A204.1 (cell line): Measurements from ENCODE around the gene VSIG8.

Experiments
- FAIRE-seq: peaks from 2 replicates; lab custom pipeline; 2012; peaks lifted over from hg19 to GRCh38; lab: Jason Lieb, UNC

Gene VSIG8

DNA sequence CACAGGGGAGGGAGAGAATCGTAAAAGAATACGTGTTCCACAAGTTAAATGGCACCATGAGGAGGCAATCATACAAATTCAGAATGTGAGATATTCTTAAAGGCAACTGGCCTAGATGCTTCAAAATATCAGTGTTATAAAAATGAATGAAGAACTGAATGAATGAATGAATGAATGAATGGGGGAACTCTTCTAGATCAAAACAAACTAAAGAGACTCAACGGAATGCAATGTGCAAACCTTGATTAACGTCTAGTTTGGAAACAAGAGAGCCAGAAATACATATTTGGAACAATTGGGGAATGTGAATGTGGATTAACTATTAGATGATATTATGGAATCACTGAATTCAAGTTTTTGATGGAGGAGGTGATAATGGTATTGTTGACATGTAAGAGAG, 20.7 kb upstream of the VSIG8 start:
- no peak for FAIRE-seq

DNA sequence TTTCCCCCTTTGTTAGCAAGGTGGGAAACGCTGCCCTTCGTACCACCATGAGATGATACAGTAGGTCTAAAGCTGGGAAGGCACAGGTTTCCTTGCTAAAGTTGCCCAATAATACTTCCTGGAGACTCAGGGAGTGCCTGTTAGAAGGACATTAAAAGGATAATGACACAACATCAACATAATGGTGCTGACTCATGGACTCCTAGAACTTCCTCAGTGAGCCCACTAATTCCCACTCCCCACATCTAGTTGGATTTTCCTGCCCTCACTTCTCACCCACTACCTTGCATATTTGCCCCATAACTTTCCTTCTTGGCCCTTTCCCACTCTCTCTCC, 20.0 kb upstream of the VSIG8 start:
- FAIRE-seq, result no peak

DNA sequence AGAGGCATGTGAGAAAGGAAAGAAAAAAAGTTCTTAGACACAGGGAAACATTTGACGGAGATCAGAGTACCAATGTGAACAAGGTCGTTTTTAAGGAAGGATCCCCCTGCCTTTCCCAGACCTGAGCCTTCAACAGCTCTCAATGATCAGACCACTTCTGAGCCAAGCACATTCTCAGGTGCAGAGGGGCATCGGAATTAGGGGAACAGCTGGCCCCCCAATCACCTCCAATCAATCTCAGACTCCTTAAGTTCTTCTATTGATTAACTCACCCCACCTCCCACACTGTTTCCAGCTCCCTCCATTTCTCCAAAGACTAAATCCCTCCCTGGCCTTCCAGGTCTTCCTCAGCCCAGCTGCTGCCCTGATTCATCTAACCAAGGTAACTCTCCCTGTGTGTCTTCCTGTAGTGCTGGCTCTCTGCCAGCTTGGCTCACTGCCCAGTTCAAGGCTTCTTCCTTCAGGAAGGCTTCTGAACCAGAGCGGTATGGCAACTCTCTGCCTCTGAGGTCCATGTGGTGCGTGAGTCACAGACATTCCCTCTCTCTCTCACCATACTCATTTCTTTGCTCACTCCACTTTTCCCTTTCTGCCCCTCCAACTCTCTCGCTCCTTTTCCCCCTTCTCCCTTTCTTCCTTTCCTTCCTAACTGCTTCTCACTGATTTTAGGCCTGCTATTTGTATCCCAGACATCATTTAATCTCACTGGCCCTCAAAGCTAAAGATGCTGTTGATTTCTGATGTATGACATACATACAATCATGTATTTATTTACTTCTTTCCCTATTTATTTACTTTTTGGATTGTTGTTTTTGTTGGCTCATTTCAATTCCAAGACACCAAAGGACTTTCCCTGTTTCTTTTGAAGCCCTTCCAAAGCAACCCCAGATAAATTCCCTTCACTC, 19.4 kb upstream of the VSIG8 start:
- FAIRE-seq, result no peak

DNA sequence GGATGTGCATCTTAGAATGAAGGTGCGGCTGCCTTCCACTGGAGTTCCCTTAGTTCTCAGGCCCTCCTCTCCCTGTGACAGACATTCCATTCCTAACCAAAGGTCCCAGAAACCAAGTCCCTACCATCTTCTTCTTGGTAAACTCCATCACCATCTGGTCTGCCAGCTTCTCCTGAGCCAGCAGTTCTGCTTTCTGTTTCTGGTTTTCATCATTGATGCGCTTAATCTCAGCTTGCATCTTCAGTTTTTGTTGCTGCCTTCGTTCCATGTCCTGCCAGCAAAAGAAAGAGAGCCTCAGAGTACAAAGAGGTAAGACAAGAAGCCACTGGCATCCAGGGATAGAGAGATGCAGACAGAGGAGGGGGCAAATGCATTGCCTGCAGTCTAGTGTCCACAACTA, 18.0 kb upstream of the VSIG8 start:
- no peak for FAIRE-seq

DNA sequence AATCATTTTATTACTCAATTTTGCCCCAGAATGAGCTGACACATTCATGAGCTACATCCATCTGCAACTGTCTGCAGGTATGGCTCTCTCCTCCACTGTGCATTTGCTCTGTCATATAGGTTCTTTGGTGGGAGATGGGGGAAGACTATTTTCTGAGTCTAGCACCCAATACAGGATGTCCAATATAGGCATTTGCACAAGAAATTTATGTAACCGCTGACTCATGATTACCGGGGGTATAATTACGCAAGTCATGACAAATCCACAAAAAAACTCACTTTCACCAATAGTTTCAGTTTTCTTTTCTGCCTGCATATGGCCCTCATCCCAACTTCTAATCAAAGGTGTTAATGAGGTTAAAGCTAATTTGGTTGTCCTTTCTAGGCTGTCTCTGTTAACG, 17.5 kb upstream of the VSIG8 start:
- FAIRE-seq, result no peak

DNA sequence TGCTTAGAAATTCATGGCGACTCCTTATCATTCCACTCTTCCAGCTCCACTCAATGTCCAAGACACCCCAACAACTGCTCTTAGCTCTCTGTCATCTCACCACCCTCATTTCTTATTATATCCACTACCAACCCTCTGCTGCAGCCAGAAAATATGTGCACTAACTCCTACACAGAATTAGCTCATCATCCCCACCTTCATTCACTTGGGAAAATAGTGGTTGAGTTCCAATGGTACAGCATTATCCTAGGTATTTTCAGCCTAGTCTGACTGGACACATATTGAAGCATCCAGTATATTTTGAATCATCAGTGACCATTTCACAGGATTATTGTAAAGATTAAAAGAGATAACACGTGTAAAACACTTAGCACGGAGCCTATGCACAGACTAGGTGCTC, 16.7 kb upstream of the VSIG8 start:
- FAIRE-seq, result no peak

DNA sequence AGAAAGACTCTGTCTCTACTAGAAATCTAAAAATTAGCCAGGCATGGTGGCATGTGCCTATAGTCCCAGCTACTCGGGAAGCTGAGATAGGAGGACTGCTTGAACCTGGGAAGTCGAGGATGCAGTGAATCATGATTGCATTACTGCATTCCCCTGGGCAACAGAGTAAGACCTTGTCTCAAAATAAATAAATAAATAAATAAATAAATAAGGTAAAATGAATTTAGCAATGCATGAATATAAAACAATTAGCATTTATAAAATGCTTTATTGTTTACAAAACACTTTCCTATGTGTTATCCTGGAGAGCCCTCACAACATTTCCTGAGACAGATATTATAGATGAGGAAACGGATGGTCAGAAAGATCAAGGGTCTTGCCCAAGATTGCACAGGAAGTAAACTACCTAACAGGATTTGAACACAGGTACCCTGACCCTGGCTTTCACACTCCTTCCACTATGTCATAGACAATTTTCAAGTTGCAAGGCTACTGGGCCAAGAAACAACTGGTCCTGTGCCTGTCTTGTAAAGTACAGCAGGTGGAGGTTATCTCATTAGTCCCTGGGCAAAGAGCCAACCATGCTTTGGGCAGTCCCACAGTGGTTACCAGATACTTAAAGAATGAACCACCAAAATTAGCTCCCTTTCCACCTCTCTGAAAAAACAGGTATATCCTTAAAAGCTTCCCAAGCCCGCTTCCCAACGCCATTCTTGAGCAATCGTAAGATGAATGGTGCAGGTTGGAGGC, 15.4 kb upstream of the VSIG8 start:
- no peak for FAIRE-seq

DNA sequence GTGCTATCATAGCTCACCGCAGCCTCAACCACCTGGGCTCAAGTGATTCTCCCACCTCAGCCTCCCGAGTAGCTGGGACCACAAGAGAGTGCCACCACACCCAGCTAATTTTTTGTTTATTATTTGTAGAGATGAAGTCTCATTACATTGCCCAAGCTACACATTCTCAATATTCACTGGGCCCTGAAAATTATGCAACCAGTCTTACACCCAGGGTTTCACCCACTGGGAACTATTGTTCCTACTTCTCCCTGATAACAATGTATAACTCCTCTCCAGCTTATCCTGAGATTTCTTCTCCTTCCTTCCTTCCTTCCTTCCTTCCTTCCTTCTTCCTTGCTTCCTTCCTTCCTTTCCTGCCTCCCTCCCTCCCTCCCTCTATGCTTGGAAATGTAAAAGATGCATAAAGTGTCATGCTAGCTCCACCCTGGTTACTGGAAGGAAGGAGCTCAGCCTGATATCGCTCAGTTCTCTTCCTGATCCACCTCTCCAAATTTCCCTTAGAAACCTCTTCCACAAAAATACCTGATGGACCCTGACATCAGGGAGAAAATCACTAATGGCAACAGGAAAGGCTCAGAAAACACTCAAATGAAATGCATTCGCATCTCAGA, 11.2 kb upstream of the VSIG8 start:
- no peak for FAIRE-seq

DNA sequence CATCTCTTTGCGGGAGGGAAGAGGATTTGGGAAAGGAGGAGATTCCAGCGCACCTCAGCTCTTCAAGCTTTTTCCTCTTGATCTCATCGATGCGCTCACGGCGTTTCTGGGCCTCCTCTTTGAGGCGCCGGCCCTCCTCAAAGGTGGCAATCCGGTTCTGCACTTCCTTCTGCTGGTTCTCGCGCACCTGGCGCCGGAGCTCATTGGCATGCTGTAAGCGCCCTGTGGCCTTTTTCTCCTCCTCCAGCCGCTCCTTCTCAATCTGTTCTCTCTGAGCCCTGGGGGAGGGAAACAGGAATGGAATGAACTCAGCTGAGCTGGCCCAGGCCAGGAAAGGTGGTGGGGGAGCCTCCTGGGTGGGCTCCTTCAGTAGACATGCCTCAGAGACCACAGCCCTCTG, 10.4 kb upstream of the VSIG8 start:
- no peak for FAIRE-seq

DNA sequence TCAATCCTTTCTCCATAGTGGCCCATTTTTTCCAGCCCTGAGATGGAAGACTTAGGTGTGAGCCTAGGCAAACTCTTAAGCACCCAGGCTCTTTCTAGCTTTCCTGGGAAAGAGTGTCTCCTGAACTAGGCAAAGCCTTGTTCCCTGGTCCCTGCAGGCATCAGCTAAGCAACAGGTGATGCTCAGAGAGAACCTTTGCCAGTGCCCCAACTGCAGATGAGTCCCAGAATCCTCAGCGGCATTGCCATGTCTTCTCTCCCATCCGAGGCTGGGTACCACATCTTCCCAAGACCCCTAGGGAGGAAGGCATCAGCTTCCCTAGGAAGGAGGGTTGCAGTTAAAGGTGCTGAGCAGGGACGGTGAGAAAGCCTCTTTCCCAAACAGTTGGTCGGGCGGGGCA, 8.2 kb upstream of the VSIG8 start:
- no peak for FAIRE-seq

DNA sequence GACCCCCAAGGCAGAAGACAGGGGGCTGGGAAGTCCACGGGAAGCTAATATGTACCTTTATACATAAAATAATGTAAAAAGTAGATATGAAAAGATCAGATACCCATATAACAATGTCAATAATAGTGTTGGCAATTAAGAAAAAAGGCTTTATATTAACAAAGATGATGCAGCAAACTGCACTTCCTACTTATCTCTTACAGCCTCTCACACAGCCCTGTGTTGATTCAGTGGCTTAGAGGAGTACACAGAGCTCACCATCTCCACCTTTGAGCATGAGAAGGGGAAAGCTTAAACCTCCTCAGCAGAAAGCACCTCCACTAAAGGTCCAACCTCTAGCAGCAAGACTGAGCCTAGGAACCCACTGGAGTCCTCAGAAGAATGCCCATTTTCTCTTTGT, 7.2 kb upstream of the VSIG8 start:
- FAIRE-seq, result no peak

DNA sequence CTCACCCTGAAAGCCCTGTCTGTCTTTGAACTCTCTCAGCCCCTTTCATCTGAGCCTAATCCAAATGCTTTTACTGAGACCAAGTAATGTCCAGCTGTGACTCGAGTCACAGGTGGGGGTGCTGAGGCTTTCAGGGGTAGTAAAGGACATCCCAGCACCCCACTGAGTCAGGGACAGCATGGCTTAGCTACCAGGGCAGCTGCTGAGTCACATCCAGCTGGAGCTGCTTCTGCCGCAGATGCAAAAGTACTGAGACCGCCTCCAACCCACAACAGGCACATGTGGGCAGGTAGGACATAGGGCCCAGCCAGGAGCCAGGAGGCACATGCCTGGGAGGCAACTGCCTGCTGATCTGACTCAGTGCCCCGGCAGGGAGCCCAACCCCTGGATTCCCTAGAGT, 6.7 kb upstream of the VSIG8 start:
- no peak for FAIRE-seq

DNA sequence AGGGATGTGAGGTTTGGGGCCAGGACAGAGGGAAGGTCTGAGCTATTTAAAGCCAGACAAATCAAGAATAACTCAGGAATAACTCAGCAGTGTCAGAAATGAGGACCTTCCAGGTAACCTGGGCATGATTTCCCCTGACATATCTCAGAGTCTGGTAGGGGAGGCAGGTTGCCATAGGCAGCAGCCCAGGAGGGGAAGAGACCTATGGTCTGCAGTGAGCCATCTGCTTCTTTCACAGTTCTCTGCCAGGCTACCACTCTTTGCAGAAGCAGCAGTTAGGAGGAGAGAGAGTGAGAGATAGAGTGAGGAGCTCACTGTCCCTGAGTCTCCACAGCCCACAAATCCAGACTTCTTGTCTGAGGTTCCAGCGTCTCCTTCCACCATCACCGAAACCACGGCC, 6.3 kb upstream of the VSIG8 start:
- no peak for FAIRE-seq

DNA sequence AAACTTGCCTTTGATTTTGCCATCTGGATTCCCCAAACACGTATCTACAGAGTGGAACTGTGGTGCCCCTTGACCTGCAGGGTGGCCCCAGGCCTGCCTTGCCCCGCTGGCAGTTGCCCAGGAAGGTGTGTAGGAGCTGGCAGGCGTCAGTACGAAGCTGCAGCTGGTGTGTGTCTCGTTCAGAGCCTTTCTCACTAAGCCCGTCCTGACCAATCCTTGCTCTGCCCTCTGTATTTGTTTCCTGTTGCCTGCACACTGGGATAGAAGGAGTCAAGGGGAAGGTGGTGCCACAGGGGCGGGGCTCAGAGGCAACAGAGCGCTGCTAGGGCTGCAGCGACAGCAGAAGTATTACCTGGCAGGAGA, 5.2 kb upstream of the VSIG8 start:
- no peak for FAIRE-seq

DNA sequence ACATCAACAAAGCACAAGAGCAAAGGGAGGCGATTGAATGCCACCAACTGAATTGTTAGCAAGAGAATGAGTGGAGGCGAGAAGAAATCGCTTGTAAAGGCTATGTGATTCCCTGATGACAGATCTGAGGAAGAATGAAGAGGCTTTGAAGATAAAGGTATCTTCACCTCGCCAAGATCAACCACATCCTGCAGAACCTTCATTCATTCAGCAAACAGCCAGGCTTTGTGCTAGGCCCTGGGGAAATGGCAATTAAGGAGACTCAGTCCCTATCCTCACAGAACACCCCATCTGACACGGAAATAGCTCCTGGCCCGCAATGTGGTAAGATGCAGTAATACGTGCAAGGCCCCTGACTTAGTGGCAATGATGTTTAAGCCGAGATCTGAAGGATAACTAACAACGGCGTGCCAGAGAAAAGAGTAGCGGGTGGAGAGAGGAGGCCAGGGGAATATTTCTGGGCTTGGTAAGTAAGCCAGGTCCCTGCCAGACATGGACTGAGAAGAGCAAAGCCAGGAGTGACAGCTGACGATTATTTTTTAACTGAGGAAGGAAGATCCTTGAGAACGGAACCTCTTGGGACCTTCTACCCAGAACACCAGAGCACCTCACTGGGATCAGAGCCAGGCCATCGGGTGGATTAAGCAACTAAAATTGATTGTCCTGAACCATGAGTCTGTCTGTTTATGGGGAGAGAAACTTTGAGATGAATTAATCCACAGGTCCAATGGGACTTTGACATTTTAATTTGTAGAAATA, 4.6 kb upstream of the VSIG8 start:
- no peak for FAIRE-seq

DNA sequence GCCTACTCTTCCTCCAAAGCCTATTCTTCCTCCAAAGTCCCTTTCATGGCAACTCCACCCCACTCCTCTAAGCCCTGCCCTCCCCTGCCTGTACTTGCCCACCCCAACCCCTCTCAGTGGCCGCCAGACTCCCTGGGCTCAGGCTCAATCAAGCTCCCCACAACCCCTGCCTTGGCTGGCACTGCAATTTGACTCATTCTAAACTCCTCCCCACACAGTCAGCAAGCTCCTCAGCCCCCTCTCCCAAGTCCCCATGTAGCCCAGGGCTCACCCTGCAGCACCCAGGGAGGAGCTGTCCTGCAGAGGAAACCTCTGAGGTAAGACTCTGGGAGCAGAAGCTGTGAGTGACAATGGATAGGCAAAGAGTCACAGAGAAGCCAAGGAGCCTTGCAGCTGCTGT, 3.6 kb upstream of the VSIG8 start:
- no peak for FAIRE-seq

DNA sequence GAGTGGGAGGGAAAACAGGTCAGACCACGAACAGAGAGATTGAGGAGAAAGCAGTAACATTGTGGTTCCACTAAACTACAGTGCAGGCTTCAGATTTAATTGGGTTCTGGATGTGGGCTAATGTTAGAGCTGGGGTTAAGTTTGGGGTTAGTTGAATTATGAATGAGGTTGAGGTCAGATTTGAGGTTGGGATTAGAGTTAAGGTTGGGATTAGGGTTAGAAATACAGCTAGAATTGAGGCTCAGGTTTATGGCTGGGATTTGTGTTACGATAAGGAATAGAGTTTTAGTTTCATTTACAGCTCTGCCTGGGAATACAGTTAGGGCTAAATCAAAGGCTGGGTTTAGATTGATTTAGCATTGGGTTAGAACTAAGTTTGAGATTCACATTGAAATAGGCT, 1.8 kb upstream of the VSIG8 start:
- no peak for FAIRE-seq

DNA sequence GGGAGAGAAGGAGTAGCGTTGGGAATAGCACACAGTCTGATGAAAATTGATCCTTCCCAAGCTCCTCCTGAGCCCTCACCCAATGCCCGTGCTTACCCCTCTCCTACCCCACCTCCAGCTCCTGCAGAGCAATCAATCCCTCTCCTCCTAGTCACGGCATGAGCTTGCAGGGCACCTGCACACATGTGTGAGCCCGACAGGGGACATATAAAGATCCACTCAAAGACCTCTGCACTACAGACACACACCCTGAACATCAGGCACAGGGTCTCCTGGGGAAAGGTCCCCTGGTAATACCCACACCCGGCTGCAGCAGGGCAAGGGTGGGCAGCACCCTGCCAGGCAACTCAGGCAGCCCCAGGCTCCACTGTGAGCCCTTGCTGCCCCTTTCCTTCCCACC, 426 bp downstream of the VSIG8 start:
- no peak for FAIRE-seq

DNA sequence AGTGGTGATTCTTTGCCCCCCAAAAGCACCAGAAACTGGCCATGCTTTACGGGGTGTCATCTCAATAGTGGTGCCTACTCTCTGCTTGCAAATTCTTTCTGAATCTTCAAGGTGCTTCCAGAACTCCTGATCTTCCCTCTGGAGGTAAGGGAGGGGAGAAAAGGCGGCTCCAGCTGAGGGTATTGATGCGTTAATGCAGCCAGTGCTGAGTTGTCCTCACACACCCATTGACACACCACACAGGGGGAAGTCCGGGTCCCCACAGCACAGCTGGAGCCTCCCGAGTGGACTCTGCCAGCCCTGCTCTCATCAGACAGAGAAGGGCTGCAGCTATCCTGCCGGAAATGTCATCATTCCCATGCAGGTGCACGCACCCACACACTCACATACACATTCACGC, 1.2 kb downstream of the VSIG8 start:
- FAIRE-seq, result no peak

DNA sequence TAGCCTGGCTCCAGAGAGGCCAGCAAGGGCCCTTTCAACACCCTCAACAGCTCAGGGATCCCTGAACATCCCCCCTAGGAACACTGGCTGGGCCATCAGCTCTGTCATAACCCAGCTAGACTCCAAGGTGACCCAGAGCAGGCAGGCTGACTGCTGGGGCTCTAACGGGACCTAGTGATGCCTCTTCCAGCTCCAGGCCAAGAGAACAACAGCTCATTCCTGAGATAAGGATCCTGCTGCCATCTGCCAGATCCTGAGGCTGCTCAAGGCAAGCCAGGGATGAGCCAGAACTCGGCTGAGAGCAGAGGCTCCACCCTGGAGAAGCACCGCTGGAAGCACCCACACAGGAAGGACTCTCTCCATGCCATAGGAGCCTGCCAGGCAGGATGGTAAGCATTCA, 2.0 kb downstream of the VSIG8 start:
- FAIRE-seq, result no peak

DNA sequence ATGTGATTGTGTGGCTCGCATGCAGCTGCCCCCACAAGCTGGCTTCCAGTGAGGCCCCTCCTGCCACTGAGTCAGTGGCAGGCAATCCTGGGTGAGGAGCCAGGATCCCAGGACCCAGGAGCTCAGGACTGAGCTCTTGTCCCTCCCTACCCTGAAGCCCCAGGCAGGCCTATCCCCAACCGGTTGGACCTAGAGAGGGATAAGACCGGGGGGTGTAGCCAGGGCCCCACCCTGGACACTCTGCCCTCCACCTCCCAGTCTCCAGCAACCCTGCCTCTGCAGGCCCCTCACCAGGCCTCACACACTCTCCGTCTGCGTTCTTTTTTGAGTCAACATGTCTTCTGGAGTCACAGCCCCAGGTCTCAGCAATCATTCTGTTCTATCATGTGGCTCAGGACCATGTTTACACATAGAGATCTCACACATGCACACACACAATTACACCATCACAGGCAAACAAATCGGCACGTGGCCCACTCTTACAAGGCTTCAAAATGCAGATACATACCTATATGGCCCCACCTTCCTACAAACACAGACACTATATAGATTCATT, 2.6 kb downstream of the VSIG8 start:
- FAIRE-seq, result no peak

DNA sequence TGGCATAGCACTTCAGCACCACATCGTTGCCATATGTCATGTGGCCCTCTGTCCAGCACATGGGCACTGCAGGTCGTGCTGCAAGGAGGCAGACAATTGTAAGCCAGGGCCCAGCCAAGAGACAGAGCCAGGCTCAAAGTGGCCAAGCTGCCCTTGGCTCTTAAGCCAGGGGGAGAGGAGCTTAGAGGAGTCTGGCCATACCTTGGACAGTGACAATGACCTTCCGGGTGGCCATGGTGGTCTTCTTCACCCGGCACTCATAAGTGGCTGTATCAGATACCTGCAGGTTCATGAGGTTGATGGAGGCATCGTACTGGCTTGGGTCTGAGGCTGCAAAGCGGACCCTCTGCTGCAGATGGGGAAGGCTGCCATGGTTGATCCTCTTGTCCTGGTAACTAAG, 4.6 kb downstream of the VSIG8 start:
- no peak for FAIRE-seq

DNA sequence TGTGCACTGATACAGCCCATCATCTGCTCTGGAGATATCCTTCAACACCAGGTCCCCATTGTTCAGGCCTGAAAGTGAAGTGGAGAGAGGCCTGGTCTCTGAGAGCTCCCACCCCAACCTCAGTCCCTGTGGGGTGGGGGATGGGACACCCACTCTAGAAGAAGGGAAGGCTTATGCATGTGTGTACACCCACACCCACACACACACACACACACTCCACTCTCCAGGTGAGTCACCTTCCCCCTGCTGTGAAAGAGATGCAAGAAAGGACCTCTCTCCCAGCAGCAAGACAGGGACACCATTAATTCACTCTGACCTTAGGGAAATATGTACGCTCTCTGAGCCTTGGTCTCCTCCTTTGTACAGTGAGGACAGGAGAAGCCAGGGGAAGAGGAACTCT, 5.9 kb downstream of the VSIG8 start:
- no peak for FAIRE-seq
